ENCODE data around the gene DMPK. TPM values are rescaled to one million over a fixed set of nuclear protein-coding genes. Genes with fewer than 3 reads are reported as not detected.

DMPK gene
- total and polyA plus RNA-seq, 2 of the 4 experiments (the other 2 are of a cell fraction), result 7.9 to 50.7 TPM

GRCh38 chr19:45753548-45753947 lies 28.7 kb downstream of the DMPK start:
- CTCF ChIA-PET, result interaction anchor here (0.6 kb wide), 1 partner anchor 81 kb away, joined by 3 read pairs; no protein-coding TSS in a partner anchor
- no peak overlapping the region for H3K23ac ChIP-seq (ENCODE audit: low read depth, low read length)
- in situ Hi-C loops (cut with MboI; ENCODE audit: low sequenced_read_pairs), result no loop called here

More at GRCh38 chr19:45753548-45753947, 28.7 kb downstream of the DMPK start:
- Histone ChIP-seq H2AK5ac (ENCODE audit: low read depth, low read length) (no peak overlapping the region), H3K79me1 (ENCODE audit: low read depth in 1 of 2, low read length in 2 of 2) (no peaks in the 10 kb centered on the region), H3K27me3 (ENCODE audit: control insufficient read depth, insufficient read depth, low read length) (no peaks in the 10 kb centered on the region), H2BK15ac (ENCODE audit: low read depth, low read length) (no peak overlapping the region), H2AFZ (replicated peaks; ENCODE audit: low read length, poor library complexity) (peak overlapping the region; percentile 53), H2AK9ac (replicated peaks; ENCODE audit: low read depth, low read length, poor library complexity) (no peak overlapping the region), H4K5ac (ENCODE audit: low read depth, low read length) (no peak overlapping the region), H3K9me3 (ENCODE audit: control insufficient read depth, insufficient read depth, low read length) (no peaks in the 10 kb centered on the region), H4K8ac (ENCODE audit: low read depth in 2 of 2, low read length in 2 of 2) (no peak overlapping the region), H3K18ac (ENCODE audit: low read depth, low read length) (no peak overlapping the region), H3K4me1 (ENCODE audit: control insufficient read depth, insufficient read depth, low read length) (no peaks in the 10 kb centered on the region), H3K4me2 (ENCODE audit: low read depth, low read length) (no peak overlapping the region), H3K9me1 (ENCODE audit: insufficient read depth, low read length) (no peaks in the 10 kb centered on the region), H2BK20ac (ENCODE audit: low read depth, low read length) (no peak overlapping the region), H3K56ac (ENCODE audit: extremely low read depth, insufficient read depth, low read length) (no peak overlapping the region), H3K4ac (ENCODE audit: low read depth, low read length) (no peak overlapping the region), H3K4me3 (ENCODE audit: insufficient read depth, low read depth, low read length) (no peak overlapping the region), H4K91ac (ENCODE audit: insufficient read depth, low read depth, low read length) (no peak overlapping the region), H3K9ac (ENCODE audit: low read depth, low read length) (no peak overlapping the region), H2BK120ac (ENCODE audit: low read depth, low read length) (no peak overlapping the region), H3K36me3 (ENCODE audit: control insufficient read depth, insufficient read depth, low read length) (no peaks in the 10 kb centered on the region), H4K20me1 (ENCODE audit: insufficient read depth, low read length) (no peaks in the 10 kb centered on the region), H3K14ac (replicated peaks; ENCODE audit: low read depth, low read length) (no peak overlapping the region), H3K27ac (ENCODE audit: insufficient read depth, low read length) (no peak overlapping the region), H2BK5ac (ENCODE audit: low read depth, low read length, poor library complexity, severe bottlenecking) (no peak overlapping the region)
- TF ChIP-seq CHD1 (IDR thresholded peaks at IDR 0.05; ENCODE audit: low read depth, low read length) (no peak), CTCF (conservative IDR thresholded peaks at IDR 0.05; ENCODE audit: low read depth, low read length) (0 out of 2 replicates have a peak, but pooled peaks have one; percentile 13)
- DNase-seq, result no peak
- 53% methylated on average over 4 of the region's 6 CpGs; no CpG with 5 or more reads in 1 of the 2 experiments for WGBS, 2 experiments (ENCODE audit: extremely low coverage in 2 of 2, insufficient read length in 1 of 2)
- dilution Hi-C loops (cut with HindIII; ENCODE audit: low sequenced_read_pairs, unreplicated experiment) (no loop called here), intact Hi-C loops (cut with micrococcal nuclease) (no loop called here)
- no peak for ATAC-seq (ENCODE audit: low read depth)
- POLR2A ChIA-PET (ENCODE audit: unreplicated experiment), result interaction anchor here (0.6 kb wide), 1 partner anchor 39 kb away, joined by 3 read pairs; no protein-coding TSS in a partner anchor
- BruUV-seq (replicated peaks), result no TSS peak
